WERI-Rb-1 (cell line): ENCODE measurements around the gene PPP1R3E.
A peak's percentile ranks its signal among the peaks of the same experiment; 100 is the strongest.

ENCODE experiments used
- DNase-seq: peaks from one replicate; pipeline ENCODE4 v3.0.0-alpha.2; 2020
- H3K27ac ChIP-seq: fragments of 250-450 bp; sonication (Bioruptor Pico); 2 replicates; pipeline ENCODE4 v1.5.1; 2020; ENCODE audit warnings: mild to moderate bottlenecking, moderate library complexity
- H3K27me3 ChIP-seq: fragments of 250-450 bp; sonication (Bioruptor Pico); 2 replicates; pipeline ENCODE4 v1.5.1; 2021; ENCODE audit warnings: mild to moderate bottlenecking, low read depth, moderate library complexity; ENCODE audit not compliant: insufficient read depth, severe bottlenecking
- H3K36me3 ChIP-seq: fragments of 250-450 bp; sonication (Bioruptor Pico); 2 replicates; pipeline ENCODE4 v1.5.1; 2020; ENCODE audit warnings: mild to moderate bottlenecking, moderate library complexity
- H3K4me3 ChIP-seq: 2 replicates; pipeline ENCODE4 v1.5.1; 2011; ENCODE audit warnings: low read depth, mild to moderate bottlenecking, control low read depth, low read length
- H3K9me3 ChIP-seq: fragments of 250-450 bp; sonication (Bioruptor Pico); 2 replicates; pipeline ENCODE4 v1.5.1; 2021; ENCODE audit warnings: mild to moderate bottlenecking, moderate library complexity; ENCODE audit not compliant: severe bottlenecking
- TF ChIP-seq, protein P1 (sequence below): IDR thresholded peaks from 2 replicates; pipeline ENCODE4 v1.5.1; 2011; ENCODE audit warnings: low read depth, mild to moderate bottlenecking, control low read depth, inconsistent platforms, low read length

Gene PPP1R3E

DNA sequence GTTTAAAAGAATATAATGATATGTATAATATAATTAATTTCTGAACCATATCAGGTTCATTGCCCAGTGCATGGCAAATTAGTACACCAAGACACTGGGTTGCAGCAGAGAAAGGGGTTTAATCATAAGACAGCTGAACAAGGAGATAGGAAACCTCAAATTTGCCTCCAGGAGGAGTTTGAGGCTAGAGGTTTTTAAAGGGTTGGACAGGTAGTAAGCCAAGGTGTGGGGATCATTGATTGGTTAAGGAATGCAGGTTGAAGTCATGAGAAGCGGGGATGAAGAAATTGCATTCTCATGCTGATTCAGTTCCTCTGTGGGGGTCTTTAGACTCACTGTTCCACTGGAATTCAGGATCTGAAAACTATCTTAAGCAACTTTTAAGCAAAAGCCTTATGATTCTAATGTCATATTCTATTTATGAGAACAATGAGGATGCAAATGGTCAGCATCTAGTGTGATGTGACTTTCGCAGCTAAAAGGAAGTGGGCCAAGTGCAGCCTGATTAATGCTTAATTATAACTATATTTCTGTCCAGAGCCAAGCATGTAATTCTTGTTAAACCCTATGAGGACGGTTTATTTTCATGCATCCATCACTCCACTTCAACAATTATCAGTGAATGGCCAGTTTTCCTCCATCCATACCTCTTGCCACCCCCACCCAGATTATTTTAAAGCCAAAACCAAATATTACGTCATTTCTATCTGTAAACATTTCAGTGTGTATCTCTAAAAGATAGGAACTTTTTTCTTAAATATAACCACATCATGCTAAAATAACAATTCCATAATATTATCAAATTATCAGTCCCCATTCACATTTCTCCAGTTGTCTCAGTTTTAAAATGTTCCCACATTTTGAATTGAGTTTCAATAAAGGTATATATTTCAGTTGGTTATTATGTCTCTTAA lies 50.0 kb downstream of the PPP1R3E start:
- Histone ChIP-seq H3K4me3 (no peak overlapping the region), H3K36me3 (no peaks in the 10 kb centered on the region), H3K27me3 (no peaks in the 10 kb centered on the region), H3K9me3 (no peaks in the 10 kb centered on the region), H3K27ac (no peak overlapping the region)
- DNase-seq: no peak
- TF ChIP-seq, protein P1, sequence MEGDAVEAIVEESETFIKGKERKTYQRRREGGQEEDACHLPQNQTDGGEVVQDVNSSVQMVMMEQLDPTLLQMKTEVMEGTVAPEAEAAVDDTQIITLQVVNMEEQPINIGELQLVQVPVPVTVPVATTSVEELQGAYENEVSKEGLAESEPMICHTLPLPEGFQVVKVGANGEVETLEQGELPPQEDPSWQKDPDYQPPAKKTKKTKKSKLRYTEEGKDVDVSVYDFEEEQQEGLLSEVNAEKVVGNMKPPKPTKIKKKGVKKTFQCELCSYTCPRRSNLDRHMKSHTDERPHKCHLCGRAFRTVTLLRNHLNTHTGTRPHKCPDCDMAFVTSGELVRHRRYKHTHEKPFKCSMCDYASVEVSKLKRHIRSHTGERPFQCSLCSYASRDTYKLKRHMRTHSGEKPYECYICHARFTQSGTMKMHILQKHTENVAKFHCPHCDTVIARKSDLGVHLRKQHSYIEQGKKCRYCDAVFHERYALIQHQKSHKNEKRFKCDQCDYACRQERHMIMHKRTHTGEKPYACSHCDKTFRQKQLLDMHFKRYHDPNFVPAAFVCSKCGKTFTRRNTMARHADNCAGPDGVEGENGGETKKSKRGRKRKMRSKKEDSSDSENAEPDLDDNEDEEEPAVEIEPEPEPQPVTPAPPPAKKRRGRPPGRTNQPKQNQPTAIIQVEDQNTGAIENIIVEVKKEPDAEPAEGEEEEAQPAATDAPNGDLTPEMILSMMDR: no peak

DNA sequence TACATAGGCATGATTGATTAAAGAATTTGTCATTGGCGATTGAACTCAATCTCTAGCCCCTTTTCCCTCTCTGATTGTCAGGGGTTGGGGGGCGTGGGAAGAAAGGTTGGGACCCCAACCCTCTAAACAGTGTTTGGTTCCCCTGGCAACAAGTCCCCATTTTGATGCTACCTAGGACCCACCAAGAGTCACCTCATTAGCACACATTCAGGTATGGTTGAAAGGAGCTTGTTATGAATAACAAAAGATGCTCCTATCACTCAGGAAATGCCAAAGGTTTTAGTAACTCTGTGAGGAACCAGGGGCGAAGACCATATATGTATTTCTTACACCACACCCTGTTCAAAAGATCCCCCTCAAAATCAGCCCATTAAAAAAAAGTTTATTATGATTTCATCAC lies 50.7 kb downstream of the PPP1R3E start:
- DNase-seq: no peak
- H3K36me3 ChIP-seq: no peaks in the 10 kb centered on the region
- no peak overlapping the region for H3K4me3 ChIP-seq
- H3K27ac ChIP-seq: no peak overlapping the region
- TF ChIP-seq, protein P1: no peak
- H3K27me3 ChIP-seq: no peaks in the 10 kb centered on the region
- no peaks in the 10 kb centered on the region for H3K9me3 ChIP-seq

DNA sequence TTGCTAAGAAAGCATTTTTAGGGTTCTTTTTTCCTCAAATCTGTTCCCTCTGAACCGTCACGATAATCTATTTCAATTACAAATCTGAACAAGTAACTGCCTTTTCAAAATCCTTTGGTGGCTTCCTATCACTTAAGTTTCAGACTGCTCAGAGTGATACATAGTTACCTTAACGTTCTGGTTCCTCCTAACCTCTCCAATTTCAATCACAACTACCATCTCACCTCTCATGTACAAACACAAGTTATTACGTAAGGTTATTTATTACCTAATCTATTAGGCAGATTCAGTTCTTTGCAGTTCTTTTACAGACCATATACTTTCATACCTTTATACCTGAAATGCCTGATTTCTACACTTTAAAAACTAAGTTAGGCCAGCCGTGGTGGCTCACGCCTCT lies 52.8 kb downstream of the PPP1R3E start:
- no peak overlapping the region for H3K4me3 ChIP-seq
- H3K27ac ChIP-seq: no peak overlapping the region
- H3K27me3 ChIP-seq: no peaks in the 10 kb centered on the region
- no peak for DNase-seq
- TF ChIP-seq, protein P1: no peak
- no peaks in the 10 kb centered on the region for H3K36me3 ChIP-seq
- no peaks in the 10 kb centered on the region for H3K9me3 ChIP-seq

DNA sequence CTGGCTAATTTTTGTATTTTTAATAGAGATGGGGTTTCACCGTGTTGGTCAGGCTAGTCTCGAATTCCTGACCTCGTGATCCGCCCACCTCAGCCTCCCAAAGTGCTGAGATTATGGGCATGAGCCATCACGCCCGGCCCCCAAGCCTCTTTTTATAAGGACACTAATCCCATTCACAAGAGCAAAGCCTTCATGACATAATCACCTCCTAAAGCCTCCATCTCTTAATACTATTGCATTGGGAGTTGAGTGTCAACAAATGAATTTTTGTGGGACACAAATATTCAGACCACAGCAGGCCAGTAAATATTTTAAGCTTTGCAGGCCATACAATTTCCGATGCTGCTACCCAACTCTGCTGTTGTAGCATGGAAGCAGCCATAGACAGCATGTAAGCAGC lies 54.1 kb downstream of the PPP1R3E start:
- no peaks in the 10 kb centered on the region for H3K27me3 ChIP-seq
- no peaks in the 10 kb centered on the region for H3K36me3 ChIP-seq
- no peaks in the 10 kb centered on the region for H3K9me3 ChIP-seq
- no peak overlapping the region for H3K27ac ChIP-seq
- H3K4me3 ChIP-seq: no peak overlapping the region
- peak; percentile 67 for DNase-seq
- TF ChIP-seq, protein P1: no peak
